K562 (cell line): ENCODE results near the gene CCDC185. TPM values are rescaled to one million over a fixed set of nuclear protein-coding genes. Genes with fewer than 3 reads are reported as not detected.

Experiments
- ATAC-seq: fragments of 200-7000 bp; cut with Tn5 transposase; 3 replicates; pipeline ENCODE4 v1.9.1; 2020; ENCODE audit warnings: moderate library complexity
- BruUV-seq: library from RNA; stranded (reverse); fragments of 400-500 nt; replicated peaks from 2 replicates; lab custom pipeline; 2021; lab: Mats Ljungman, UMichigan
- CTCF ChIA-PET: fragments of 300-600 bp; formaldehyde crosslinking; extraction: SDS; loops from one replicate; lab custom pipeline; 2021; ENCODE audit warnings: low intra/inter-chr PET ratio; lab: Yijun Ruan, JAX
- POLR2A ChIA-PET: fragments of 300-600, 350-650 bp; sonication (Branson Sonifier 250); formaldehyde crosslinking; extraction: SDS; loops from one replicate; lab custom pipeline; 2021; ENCODE audit warnings: antibody characterized with exemption, inconsistent platforms; lab: Yijun Ruan, JAX
- DNase-seq, 4 experiments: peaks; one replicate each; pipeline versions ENCODE4 v3.0.0 to v3.0.0-alpha.2; 2011 to 2018; ENCODE audit warnings: low spot score in 3 of 4, mixed read lengths in 3 of 4; ENCODE audit errors: extremely low read depth in 1 of 4
- FAIRE-seq: peaks from 2 replicates; lab custom pipeline; 2011; peaks lifted over from hg19 to GRCh38; lab: Jason Lieb, UNC
- H2AFZ ChIP-seq: 2 replicates; pipeline ENCODE4 v1.6.0; 2011; ENCODE audit warnings: low read depth, low read length, control low read depth, inconsistent platforms
- H3K27ac ChIP-seq: fragments of 200-600 bp; 3 replicates; pipeline ENCODE4 v1.8.0; 2011; ENCODE audit warnings: low read depth, mild to moderate bottlenecking, control low read depth, inconsistent platforms, low read length, moderate library complexity, mixed read lengths; ENCODE audit errors: extremely low read depth
- H3K27me3 ChIP-seq, 2 experiments: fragments of 300-600 bp in 1 of 2; 2 replicates in 1 of 2; 3 replicates in 1 of 2; pipeline versions ENCODE4 v1.6.0 to v1.8.0; 2011; ENCODE audit warnings: inconsistent platforms in 2 of 2, low read length in 2 of 2, mild to moderate bottlenecking in 1 of 2, mixed read lengths in 1 of 2, moderate library complexity in 1 of 2; ENCODE audit not compliant: control insufficient read depth in 2 of 2, insufficient read depth in 2 of 2
- H3K36me3 ChIP-seq: fragments of 300-600 bp; 3 replicates; pipeline ENCODE4 v1.8.0; 2011; ENCODE audit warnings: mild to moderate bottlenecking, low read length, inconsistent platforms; ENCODE audit not compliant: control insufficient read depth, insufficient read depth
- H3K4me1 ChIP-seq, 2 experiments: fragments of 200-600 bp in 1 of 2; replicated peaks in 1 of 2; 2 replicates in 1 of 2; 3 replicates in 1 of 2; pipeline versions ENCODE4 v1.5.1 to v1.8.0; 2011; ENCODE audit warnings: inconsistent platforms in 2 of 2, low read length in 2 of 2, mild to moderate bottlenecking in 1 of 2, mixed read lengths in 1 of 2, moderate library complexity in 1 of 2; ENCODE audit not compliant: control insufficient read depth in 2 of 2, insufficient read depth in 2 of 2
- H3K4me2 ChIP-seq: 2 replicates; pipeline ENCODE4 v1.6.1; 2011; ENCODE audit warnings: low read length, control low read depth, inconsistent platforms, mixed read lengths; ENCODE audit not compliant: insufficient read depth
- H3K4me3 ChIP-seq: fragments of 200-600 bp; sonication (generic), shearing (Covaris generic); 2 replicates; pipeline ENCODE4 v1.5.1; 2016; ENCODE audit warnings: control low read depth, inconsistent platforms
- H3K79me2 ChIP-seq: fragments of 200-600 bp; 3 replicates; pipeline ENCODE4 v1.8.0; 2011; ENCODE audit warnings: low read length, inconsistent platforms; ENCODE audit not compliant: control insufficient read depth, insufficient read depth
- H3K9ac ChIP-seq, 2 experiments: 2 replicates each; pipeline versions ENCODE4 v1.6.0 to v1.6.1; 2011; ENCODE audit warnings: low read depth in 2 of 2, low read length in 2 of 2, control low read depth in 1 of 2, inconsistent platforms in 1 of 2, mild to moderate bottlenecking in 1 of 2, mixed read lengths in 1 of 2; ENCODE audit not compliant: insufficient read depth in 1 of 2
- H3K9me1 ChIP-seq: one replicate; pipeline ENCODE4 v1.6.0; 2011; ENCODE audit warnings: inconsistent platforms, mild to moderate bottlenecking, low read length, moderate library complexity; ENCODE audit not compliant: control insufficient read depth, insufficient read depth
- H3K9me3 ChIP-seq: replicated peaks from 2 replicates; pipeline ENCODE4 v1.5.1; 2011; ENCODE audit warnings: low read depth, low read length, inconsistent platforms; ENCODE audit not compliant: control insufficient read depth, insufficient read depth
- H4K20me1 ChIP-seq: replicated peaks from 2 replicates; pipeline ENCODE4 v1.6.1; 2011; ENCODE audit warnings: low read length, inconsistent platforms, mixed read lengths; ENCODE audit not compliant: control insufficient read depth, insufficient read depth
- CHD1 ChIP-seq: fragments of 200-600 bp; sonication (generic); IDR thresholded peaks from one replicate; pipeline ENCODE4 v1.6.1; 2012; ENCODE audit warnings: mild to moderate bottlenecking, moderate library complexity, low read length, inconsistent platforms
- PHF21A ChIP-seq: fragments of 450-650 bp; IDR thresholded peaks from 2 replicates; pipeline ENCODE4 v1.6.1; 2017; ENCODE audit warnings: low read depth, borderline replicate concordance
- ZNF778 ChIP-seq: fragments of 450-650 bp; formaldehyde crosslinking; IDR thresholded peaks from 2 replicates; pipeline ENCODE4 v1.4.0; 2020; ENCODE audit warnings: mild to moderate bottlenecking, moderate library complexity
- WGBS: fragments of 100-300 bp; shearing (Covaris generic); methylation state at CpG from one replicate; pipeline ENCODE4 v1.1.6; 2016; ENCODE audit warnings: low coverage, mixed read lengths; ENCODE audit not compliant: insufficient coverage; ENCODE audit errors: missing lambda C conversion rate; 5-methylcytosine and 5-hydroxymethylcytosine counted together
- in situ Hi-C: fragments of 300-500 bp; cut with MboI; formaldehyde crosslinking; loops from 4 replicates; pipeline ENCODE4 v1.15.0; 2018; ENCODE audit warnings: inconsistent platforms, mixed read lengths
- intact Hi-C: fragments of 100-400 bp; cut with micrococcal nuclease; formaldehyde crosslinking; loops from 2 replicates; pipeline ENCODE4 v1.14.2; 2022
- polyA plus RNA-seq, 8 experiments: library from polyadenylated mRNA; depleted of rRNA in 4 of 8; stranded (reverse) in 5 of 8; unstranded in 3 of 8; fragments of >200 nt; fragmentation: Nextera tagmentation in 2 of 8; fragmentation: Illumina TruSeq in 1 of 8; extraction: Ambion mirVana in 2 of 8; extraction: Trizol in 1 of 8; gene quantifications; 2 replicates each; pipeline versions ENCODE4 v1.2.1 to v1.2.3, GENCODE V29; 2011 to 2014; ENCODE audit warnings: inconsistent platforms in 1 of 8, missing spikeins in 1 of 8
- total RNA-seq, 7 experiments: library from RNA; depleted of rRNA in 6 of 7; stranded (reverse); fragments of >200 nt in 6 of 7; fragmentation: Illumina TruSeq in 2 of 7; extraction: Trizol in 2 of 7; gene quantifications; 2 replicates each; pipeline versions ENCODE4 v1.2.1 to v1.2.3, GENCODE V29; 2011 to 2021; ENCODE audit warnings: low replicate concordance in 1 of 7
- TF ChIP-seq, protein P1 (sequence below): fragments of 450-650 bp; IDR thresholded peaks from 2 replicates; pipeline ENCODE4 v1.6.1; 2017; ENCODE audit warnings: antibody characterized with exemption
- TF ChIP-seq, protein P2 (sequence below): IDR thresholded peaks from 3 replicates; pipeline ENCODE4 v1.6.1; 2011; ENCODE audit warnings: borderline replicate concordance, mild to moderate bottlenecking, moderate library complexity; ENCODE audit not compliant: insufficient read length; ENCODE audit errors: extremely low read depth

The CCDC185 gene
- total and polyA plus RNA-seq, 9 of the 15 experiments (the other 6 are each of a cell fraction or from before 2014, with no cell fraction given) = not detected

DNA sequence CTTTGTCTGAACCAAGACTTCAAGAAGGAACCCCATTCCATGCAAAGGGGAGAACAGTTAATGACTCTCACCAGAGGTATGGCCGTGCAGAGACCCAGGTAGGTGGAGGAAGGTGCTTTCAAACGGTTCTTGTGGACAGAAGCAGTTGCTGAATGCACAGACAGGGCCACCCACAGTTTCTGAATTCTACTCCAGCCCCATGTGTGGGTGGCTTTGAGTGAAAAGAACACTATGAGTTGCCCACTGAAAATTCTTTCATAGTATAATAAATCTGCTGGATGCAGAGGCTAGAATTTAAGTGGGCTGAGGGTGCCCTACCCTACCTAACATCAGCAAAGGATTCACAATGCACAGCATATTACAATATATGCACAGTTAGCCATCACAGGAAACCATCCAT lies 7.2 kb upstream of the CCDC185 start:
- ChIA-PET CTCF (no interaction called here), POLR2A (no interaction called here)
- no peaks in the 10 kb centered on the region for H3K79me2 ChIP-seq
- no TSS peak for BruUV-seq
- no peak for ATAC-seq
- peaks cover 8% of the 10 kb centered on the region in 2 experiments for H3K27me3 ChIP-seq
- no peak for DNase-seq
- H3K9me3 ChIP-seq = no peaks in the 10 kb centered on the region
- no peak overlapping the region for H2AFZ ChIP-seq
- H3K4me1 ChIP-seq = no peaks in the 10 kb centered on the region
- H3K27ac ChIP-seq = no peak overlapping the region
- H3K9ac ChIP-seq = no peak overlapping the region
- H3K36me3 ChIP-seq = no peaks in the 10 kb centered on the region
- no peak for FAIRE-seq
- intact Hi-C loops = no loop called here
- TF ChIP-seq, protein P1, sequence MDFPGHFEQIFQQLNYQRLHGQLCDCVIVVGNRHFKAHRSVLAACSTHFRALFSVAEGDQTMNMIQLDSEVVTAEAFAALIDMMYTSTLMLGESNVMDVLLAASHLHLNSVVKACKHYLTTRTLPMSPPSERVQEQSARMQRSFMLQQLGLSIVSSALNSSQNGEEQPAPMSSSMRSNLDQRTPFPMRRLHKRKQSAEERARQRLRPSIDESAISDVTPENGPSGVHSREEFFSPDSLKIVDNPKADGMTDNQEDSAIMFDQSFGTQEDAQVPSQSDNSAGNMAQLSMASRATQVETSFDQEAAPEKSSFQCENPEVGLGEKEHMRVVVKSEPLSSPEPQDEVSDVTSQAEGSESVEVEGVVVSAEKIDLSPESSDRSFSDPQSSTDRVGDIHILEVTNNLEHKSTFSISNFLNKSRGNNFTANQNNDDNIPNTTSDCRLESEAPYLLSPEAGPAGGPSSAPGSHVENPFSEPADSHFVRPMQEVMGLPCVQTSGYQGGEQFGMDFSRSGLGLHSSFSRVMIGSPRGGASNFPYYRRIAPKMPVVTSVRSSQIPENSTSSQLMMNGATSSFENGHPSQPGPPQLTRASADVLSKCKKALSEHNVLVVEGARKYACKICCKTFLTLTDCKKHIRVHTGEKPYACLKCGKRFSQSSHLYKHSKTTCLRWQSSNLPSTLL = no peak
- in situ Hi-C loops = no loop called here
- WGBS = 0% methylated on average over 2 of the region's 2 CpGs
- no peak overlapping the region for H3K4me3 ChIP-seq
- no peaks in the 10 kb centered on the region for H4K20me1 ChIP-seq
- H3K4me2 ChIP-seq = no peak overlapping the region
- no peaks in the 10 kb centered on the region for H3K9me1 ChIP-seq

DNA sequence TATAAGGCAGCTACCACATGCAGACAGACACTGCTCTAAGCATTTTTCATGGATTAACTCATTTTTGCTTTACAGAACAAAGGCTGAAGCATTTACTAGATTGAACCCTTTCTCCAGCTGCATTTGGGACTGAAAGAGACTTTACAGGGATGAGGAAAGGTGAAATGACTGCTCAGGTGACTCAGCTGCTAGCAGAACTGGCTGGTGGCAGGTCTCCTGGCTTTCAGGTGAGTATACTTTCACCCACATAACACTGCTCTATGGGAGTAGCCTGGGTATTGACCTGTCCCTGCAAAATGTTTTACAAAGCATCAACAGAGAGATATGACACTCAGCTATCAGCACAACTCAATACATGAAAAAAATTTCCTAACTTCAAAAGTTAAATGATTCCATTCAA lies 2.6 kb upstream of the CCDC185 start:
- POLR2A ChIA-PET = interaction anchor here (1.2 kb wide), 1 partner anchor 12 kb away, joined by 5 read pairs; no protein-coding TSS in a partner anchor
- no TSS peak for BruUV-seq
- H2AFZ ChIP-seq = no peak overlapping the region
- FAIRE-seq (no peak), DNase-seq (no peak), ATAC-seq (no peak)
- H3K9me1 ChIP-seq = no peaks in the 10 kb centered on the region
- H3K36me3 ChIP-seq = no peaks in the 10 kb centered on the region
- intact Hi-C loops (no loop called here), in situ Hi-C loops (no loop called here)
- H3K27me3 ChIP-seq = peaks cover 28 to 30% of the 10 kb centered on the region in 2 experiments
- H3K79me2 ChIP-seq = no peaks in the 10 kb centered on the region
- H3K4me3 ChIP-seq = no peak overlapping the region
- no peaks in the 10 kb centered on the region for H3K9me3 ChIP-seq
- no peak overlapping the region for H3K4me2 ChIP-seq
- H3K9ac ChIP-seq = no peak overlapping the region
- no peaks in the 10 kb centered on the region for H4K20me1 ChIP-seq
- peaks cover 0 to 14% of the 10 kb centered on the region in 2 experiments; a peak in 2 of 5 replicates for H3K4me1 ChIP-seq
- TF ChIP-seq ZNF778 (CRISPR knock-in tag) (no peak), CHD1 (no peak), PHF21A (no peak)
- TF ChIP-seq, protein P2, sequence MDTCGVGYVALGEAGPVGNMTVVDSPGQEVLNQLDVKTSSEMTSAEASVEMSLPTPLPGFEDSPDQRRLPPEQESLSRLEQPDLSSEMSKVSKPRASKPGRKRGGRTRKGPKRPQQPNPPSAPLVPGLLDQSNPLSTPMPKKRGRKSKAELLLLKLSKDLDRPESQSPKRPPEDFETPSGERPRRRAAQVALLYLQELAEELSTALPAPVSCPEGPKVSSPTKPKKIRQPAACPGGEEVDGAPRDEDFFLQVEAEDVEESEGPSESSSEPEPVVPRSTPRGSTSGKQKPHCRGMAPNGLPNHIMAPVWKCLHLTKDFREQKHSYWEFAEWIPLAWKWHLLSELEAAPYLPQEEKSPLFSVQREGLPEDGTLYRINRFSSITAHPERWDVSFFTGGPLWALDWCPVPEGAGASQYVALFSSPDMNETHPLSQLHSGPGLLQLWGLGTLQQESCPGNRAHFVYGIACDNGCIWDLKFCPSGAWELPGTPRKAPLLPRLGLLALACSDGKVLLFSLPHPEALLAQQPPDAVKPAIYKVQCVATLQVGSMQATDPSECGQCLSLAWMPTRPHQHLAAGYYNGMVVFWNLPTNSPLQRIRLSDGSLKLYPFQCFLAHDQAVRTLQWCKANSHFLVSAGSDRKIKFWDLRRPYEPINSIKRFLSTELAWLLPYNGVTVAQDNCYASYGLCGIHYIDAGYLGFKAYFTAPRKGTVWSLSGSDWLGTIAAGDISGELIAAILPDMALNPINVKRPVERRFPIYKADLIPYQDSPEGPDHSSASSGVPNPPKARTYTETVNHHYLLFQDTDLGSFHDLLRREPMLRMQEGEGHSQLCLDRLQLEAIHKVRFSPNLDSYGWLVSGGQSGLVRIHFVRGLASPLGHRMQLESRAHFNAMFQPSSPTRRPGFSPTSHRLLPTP = no peak
- H3K27ac ChIP-seq = no peak overlapping the region
- CTCF ChIA-PET = no interaction called here
